ENCODE data around the gene DCLK1.

DNA sequence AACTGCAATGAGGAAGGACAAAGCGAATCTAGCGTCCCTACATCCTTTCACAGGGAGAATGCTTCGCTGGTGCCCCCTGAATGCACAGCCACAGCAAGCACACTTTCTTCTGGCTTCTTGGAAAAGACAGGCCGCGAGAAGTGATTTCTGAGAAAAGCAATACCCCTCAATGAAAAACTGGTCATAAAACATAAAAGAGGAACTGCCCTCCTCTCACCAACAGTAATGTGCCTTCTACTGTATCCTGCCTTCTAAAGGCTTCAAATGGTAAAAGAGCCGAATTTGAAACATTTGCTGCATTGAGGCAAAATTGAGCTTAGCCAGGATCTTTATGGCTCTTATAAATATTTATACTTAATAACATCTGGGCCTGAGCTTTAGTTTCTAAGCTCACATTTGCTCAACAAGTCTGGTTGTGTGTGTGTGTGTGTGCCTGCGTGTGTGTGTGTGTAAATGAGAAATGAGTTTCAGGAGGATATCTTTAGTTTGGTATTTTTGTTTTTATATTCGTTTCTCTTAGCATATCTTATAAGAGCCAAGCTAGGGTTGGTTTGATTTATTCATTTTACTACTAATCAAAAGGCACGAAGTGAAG is 408.6 kb downstream of the DCLK1 start:
- TF ChIP-seq POLR2A (IDR thresholded peaks at IDR 0.05; ENCODE audit: low read length) (no peak), GATA1 (IDR thresholded peaks at IDR 0.05; ENCODE audit: low read depth, low read length) (no peak)

All from erythroblast (primary cell).